Right atrium auricular region (tissue), 2 donors: ENCODE data around the gene PRAC2. TPM values are rescaled to one million over a fixed set of nuclear protein-coding genes. Genes with fewer than 3 reads are reported as not detected.

Source experiments
- DNase-seq: peaks from one replicate; pipeline ENCODE4 v3.0.0-alpha.2; 2019; ENCODE audit warnings: low spot score
- H3K27ac ChIP-seq, 2 donors: fragments of 200-600 bp; sonication (generic); 1 replicate in 1 of 2; 2 replicates in 1 of 2; pipeline ENCODE4 v1.5.1; 2016 to 2019
- H3K27me3 ChIP-seq, 2 donors: fragments of 200-600 bp; sonication (generic); one replicate each; pipeline versions ENCODE4 v1.5.1 to v1.6.0; 2017 to 2019
- H3K36me3 ChIP-seq: fragments of 200-600 bp; sonication (generic); one replicate; pipeline ENCODE4 v1.5.1; 2016
- H3K4me1 ChIP-seq, 2 donors: fragments of 200-600 bp; sonication (generic); one replicate each; pipeline versions ENCODE4 v1.5.1 to v1.6.0; 2017 to 2019
- H3K4me3 ChIP-seq, 2 donors: fragments of 200-600 bp; sonication (generic); 1 replicate in 1 of 2; 2 replicates in 1 of 2; pipeline ENCODE4 v1.5.1; 2017 to 2019; ENCODE audit warnings: mild to moderate bottlenecking in 1 of 2, moderate library complexity in 1 of 2
- H3K9me3 ChIP-seq, 2 donors: fragments of 200-600 bp; sonication (generic); one replicate each; pipeline ENCODE4 v1.5.1; 2019
- CTCF ChIP-seq, 2 donors: fragments of 200-600 bp; sonication (generic); IDR thresholded peaks; one replicate each; pipeline ENCODE4 v1.5.1; 2019; ENCODE audit warnings: antibody characterized with exemption in 2 of 2
- total RNA-seq, 2 donors: library from RNA; depleted of rRNA; stranded (reverse); fragments of >200 nt; gene quantifications; one replicate each; pipeline ENCODE4 v1.1.0, GENCODE V29; 2016

The PRAC2 gene
- total RNA-seq, 2 donors from 2014 or later: not detected

- no peak for TF ChIP-seq CTCF (IDR thresholded peaks at IDR 0.05)
- Histone ChIP-seq H3K9me3 (no peaks in the 10 kb centered on the region), H3K4me1 (peaks cover 0 to 20% of the 10 kb centered on the region in 2 donors), H3K27me3 (peaks cover 63 to 80% of the 10 kb centered on the region in 2 donors), H3K36me3 (no peaks in the 10 kb centered on the region), H3K27ac (no peak overlapping the region), H3K4me3 (no peak overlapping the region)
- DNase-seq: no peak
Measured at GRCh38 chr17:48751733-48752398, 28.9 kb downstream of the PRAC2 start.

- DNase-seq: no peak
- Histone ChIP-seq H3K27ac (no peak overlapping the region), H3K4me1 (peaks cover 0 to 20% of the 10 kb centered on the region in 2 donors), H3K9me3 (no peaks in the 10 kb centered on the region), H3K36me3 (no peaks in the 10 kb centered on the region), H3K4me3 (no peak overlapping the region), H3K27me3 (peaks cover 56 to 73% of the 10 kb centered on the region in 2 donors)
- TF ChIP-seq CTCF (IDR thresholded peaks at IDR 0.05): no peak
Measured at GRCh38 chr17:48752399-48753288, 29.7 kb downstream of the PRAC2 start.

- DNase-seq: no peak
- H3K4me3 ChIP-seq: no peak overlapping the region
- H3K4me1 ChIP-seq: peaks cover 0 to 20% of the 10 kb centered on the region in 2 donors
- no peak overlapping the region for H3K27ac ChIP-seq
- TF ChIP-seq CTCF (IDR thresholded peaks at IDR 0.05): no peak
- H3K36me3 ChIP-seq: no peaks in the 10 kb centered on the region
- H3K27me3 ChIP-seq: peaks cover 43 to 68% of the 10 kb centered on the region in 2 donors
- no peaks in the 10 kb centered on the region for H3K9me3 ChIP-seq
Measured at GRCh38 chr17:48753794-48754499, 31.0 kb downstream of the PRAC2 start.

GRCh38 chr17:48754500-48755261 is 31.7 kb downstream of the PRAC2 start:
- Histone ChIP-seq H3K4me3 (no peak overlapping the region), H3K36me3 (no peaks in the 10 kb centered on the region), H3K4me1 (peaks cover 0 to 20% of the 10 kb centered on the region in 2 donors), H3K27ac (no peak overlapping the region), H3K9me3 (no peaks in the 10 kb centered on the region), H3K27me3 (peaks cover 38 to 64% of the 10 kb centered on the region in 2 donors)
- DNase-seq: no peak
- no peak for TF ChIP-seq CTCF (IDR thresholded peaks at IDR 0.05)

- no peak overlapping the region for H3K27ac ChIP-seq
- H3K4me1 ChIP-seq: peaks cover 0 to 20% of the 10 kb centered on the region in 2 donors
- H3K27me3 ChIP-seq: peaks cover 32 to 57% of the 10 kb centered on the region in 2 donors
- H3K4me3 ChIP-seq: no peak overlapping the region
- no peaks in the 10 kb centered on the region for H3K36me3 ChIP-seq
- no peaks in the 10 kb centered on the region for H3K9me3 ChIP-seq
- no peak for DNase-seq
- no peak for TF ChIP-seq CTCF (IDR thresholded peaks at IDR 0.05)
Measured at GRCh38 chr17:48755356-48755755, 32.4 kb downstream of the PRAC2 start.
